Activated T-helper 17 cell treated with anti-CD3 and anti-CD28 coated beads, Interleukin-2, amount 50 U/mL, for 72 hours (primary cell): ENCODE measurements around the gene CD300LG. TPM values are rescaled to one million over a fixed set of nuclear protein-coding genes. Genes with fewer than 3 reads are reported as not detected.
A peak's percentile ranks its signal among the peaks of the same experiment; 100 is the strongest.

Source experiments
- ATAC-seq: fragments of 150-1000 bp; cut with Tn5 transposase; replicated peaks from 2 replicates; pipeline ENCODE4 v1.10.0; 2021; ENCODE audit warnings: mild to moderate bottlenecking, moderate library complexity
- H3K27ac Mint-ChIP-seq: one replicate; pipeline ENCODE4 v1.8.0; 2022; ENCODE audit warnings: mixed read lengths
- H3K27me3 Mint-ChIP-seq: one replicate; pipeline ENCODE4 v1.8.0; 2022; ENCODE audit warnings: mixed read lengths
- H3K36me3 Mint-ChIP-seq: one replicate; pipeline ENCODE4 v1.8.0; 2022; ENCODE audit warnings: low read depth, mild to moderate bottlenecking, mixed read lengths
- H3K4me1 Mint-ChIP-seq: one replicate; pipeline ENCODE4 v1.8.0; 2022; ENCODE audit warnings: mixed read lengths
- H3K4me3 Mint-ChIP-seq: one replicate; pipeline ENCODE4 v1.8.0; 2022; ENCODE audit warnings: mild to moderate bottlenecking, mixed read lengths
- H3K9me3 Mint-ChIP-seq: one replicate; pipeline ENCODE4 v1.8.0; 2022; ENCODE audit warnings: mixed read lengths
- total RNA-seq, 2 donors: library from RNA; stranded (reverse); gene quantifications; one replicate each; pipeline ENCODE4 v1.2.3, GENCODE V29; 2022

CD300LG gene
- total RNA-seq, 2 donors from 2014 or later, result not detected

- Mint-ChIP-seq H3K4me3 (no peak overlapping the region), H3K36me3 (no peaks in the 10 kb centered on the region), H3K27ac (no peak overlapping the region), H3K9me3 (no peaks in the 10 kb centered on the region), H3K27me3 (peaks cover 5% of the 10 kb centered on the region), H3K4me1 (no peaks in the 10 kb centered on the region)
- no peak for ATAC-seq
These were observed 30.3 kb upstream of the CD300LG start for GRCh38 chr17:43816336-43817320.

GRCh38 chr17:43817826-43818225 lies 29.1 kb upstream of the CD300LG start:
- Mint-ChIP-seq H3K27me3 (no peaks in the 10 kb centered on the region), H3K4me1 (no peaks in the 10 kb centered on the region), H3K36me3 (no peaks in the 10 kb centered on the region), H3K9me3 (no peaks in the 10 kb centered on the region), H3K4me3 (no peak overlapping the region), H3K27ac (no peak overlapping the region)
- no peak for ATAC-seq

- Mint-ChIP-seq H3K4me1 (no peaks in the 10 kb centered on the region), H3K4me3 (no peak overlapping the region), H3K27me3 (no peaks in the 10 kb centered on the region), H3K36me3 (no peaks in the 10 kb centered on the region), H3K9me3 (no peaks in the 10 kb centered on the region), H3K27ac (no peak overlapping the region)
- no peak for ATAC-seq
These were observed 28.0 kb upstream of the CD300LG start for GRCh38 chr17:43818966-43819365.

DNA sequence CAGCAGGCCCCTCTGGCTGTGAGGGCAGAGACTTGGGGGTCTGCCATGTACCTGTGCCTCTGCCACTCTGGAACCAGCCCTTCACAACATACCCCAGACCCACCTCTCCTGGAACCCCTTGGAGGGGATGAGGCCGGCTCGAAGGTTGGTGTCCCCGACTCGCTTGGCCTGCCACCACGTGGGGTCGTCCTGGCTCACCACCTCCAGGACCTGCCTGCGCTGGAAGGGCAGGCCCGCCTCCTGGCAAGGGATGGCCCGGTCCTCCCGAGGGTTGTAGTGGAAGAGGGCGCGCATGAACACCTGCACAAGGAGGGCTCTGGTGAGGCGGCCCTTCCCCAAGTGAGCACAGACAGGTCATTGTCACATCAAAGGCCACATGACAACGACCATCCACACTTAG lies 26.2 kb upstream of the CD300LG start:
- no peaks in the 10 kb centered on the region for H3K9me3 Mint-ChIP-seq
- no peaks in the 10 kb centered on the region for H3K27me3 Mint-ChIP-seq
- ATAC-seq, result no peak
- H3K36me3 Mint-ChIP-seq, result no peaks in the 10 kb centered on the region
- H3K27ac Mint-ChIP-seq, result no peak overlapping the region
- no peak overlapping the region for H3K4me3 Mint-ChIP-seq
- no peaks in the 10 kb centered on the region for H3K4me1 Mint-ChIP-seq

DNA sequence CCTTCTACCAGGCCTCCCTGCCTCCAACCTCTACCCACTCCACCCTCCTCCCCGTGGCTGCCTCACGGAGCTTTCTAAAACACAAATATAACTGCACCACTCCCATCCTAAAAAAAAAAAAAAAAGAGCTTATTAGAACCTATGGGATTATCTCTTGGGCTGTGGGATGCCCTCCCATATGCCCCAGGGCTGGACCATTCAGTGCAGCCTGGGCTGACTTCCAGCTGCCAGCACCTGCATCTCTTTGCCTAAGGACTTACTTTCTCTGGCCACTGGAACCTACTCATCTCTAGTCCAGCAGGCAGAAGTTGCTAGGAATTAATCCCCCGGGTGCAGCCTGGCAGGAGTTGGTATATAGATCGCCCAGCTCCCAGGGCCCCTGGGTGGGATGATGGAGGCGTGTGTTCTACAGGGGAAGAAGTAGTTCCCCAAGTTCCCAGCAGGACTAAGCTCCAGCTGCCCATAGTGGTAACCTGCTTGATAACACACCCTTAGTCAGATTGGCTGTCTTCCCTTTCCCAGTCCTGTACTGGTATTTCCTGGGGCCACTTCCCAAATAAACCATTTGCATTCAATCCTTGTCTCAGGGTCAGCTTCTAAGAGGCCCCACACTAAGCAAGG lies 24.3 kb upstream of the CD300LG start:
- H3K27ac Mint-ChIP-seq, result no peak overlapping the region
- no peaks in the 10 kb centered on the region for H3K9me3 Mint-ChIP-seq
- no peak for ATAC-seq
- no peaks in the 10 kb centered on the region for H3K4me1 Mint-ChIP-seq
- no peaks in the 10 kb centered on the region for H3K27me3 Mint-ChIP-seq
- no peaks in the 10 kb centered on the region for H3K36me3 Mint-ChIP-seq
- no peak overlapping the region for H3K4me3 Mint-ChIP-seq

DNA sequence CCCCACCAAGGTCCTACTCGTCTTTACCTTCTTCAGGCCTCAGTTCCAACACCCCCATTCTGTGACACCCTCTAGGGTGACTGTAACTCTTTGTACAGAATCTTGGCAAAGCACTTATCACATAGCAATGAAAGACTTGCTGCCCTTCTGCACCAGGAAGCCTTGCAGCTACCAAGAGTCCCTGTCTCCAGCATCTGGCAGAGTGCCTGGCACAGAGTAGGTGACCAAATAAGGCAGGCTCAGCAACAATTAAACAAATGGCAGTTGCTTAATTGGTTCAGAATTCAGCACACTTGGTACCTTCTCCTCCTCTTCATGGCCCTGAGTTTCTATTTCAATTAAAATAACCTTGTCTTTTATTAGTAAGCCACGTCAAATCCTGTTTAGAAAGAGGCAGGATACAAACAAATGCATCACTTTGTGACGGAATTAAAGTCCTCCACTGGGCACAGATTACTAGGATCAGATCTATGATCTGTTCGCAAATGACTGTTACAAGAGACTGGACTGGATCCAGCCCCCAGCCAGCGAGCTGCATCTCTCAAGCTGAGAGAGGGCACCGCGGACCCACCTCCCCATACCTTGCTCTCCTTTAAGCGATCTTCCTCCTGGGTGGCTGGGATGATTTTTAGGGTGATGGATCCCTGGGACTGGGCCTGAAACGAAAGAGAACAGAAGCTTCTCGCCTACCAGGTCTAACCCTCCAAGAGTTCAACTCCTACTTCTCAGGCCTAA lies 23.5 kb upstream of the CD300LG start:
- Mint-ChIP-seq H3K4me3 (no peak overlapping the region), H3K4me1 (no peaks in the 10 kb centered on the region), H3K36me3 (no peaks in the 10 kb centered on the region), H3K27ac (no peak overlapping the region), H3K27me3 (no peaks in the 10 kb centered on the region), H3K9me3 (no peaks in the 10 kb centered on the region)
- no peak for ATAC-seq

- Mint-ChIP-seq H3K9me3 (no peaks in the 10 kb centered on the region), H3K4me3 (no peak overlapping the region), H3K4me1 (peaks cover 3% of the 10 kb centered on the region), H3K27ac (no peak overlapping the region), H3K27me3 (no peaks in the 10 kb centered on the region), H3K36me3 (no peaks in the 10 kb centered on the region)
- no peak for ATAC-seq
These were observed 21.4 kb upstream of the CD300LG start for GRCh38 chr17:43825567-43825966.

GRCh38 chr17:43826206-43826605 lies 20.8 kb upstream of the CD300LG start:
- Mint-ChIP-seq H3K9me3 (no peaks in the 10 kb centered on the region), H3K4me1 (peaks cover 7% of the 10 kb centered on the region), H3K36me3 (no peaks in the 10 kb centered on the region), H3K27me3 (no peaks in the 10 kb centered on the region), H3K27ac (no peak overlapping the region), H3K4me3 (no peak overlapping the region)
- ATAC-seq, result no peak

DNA sequence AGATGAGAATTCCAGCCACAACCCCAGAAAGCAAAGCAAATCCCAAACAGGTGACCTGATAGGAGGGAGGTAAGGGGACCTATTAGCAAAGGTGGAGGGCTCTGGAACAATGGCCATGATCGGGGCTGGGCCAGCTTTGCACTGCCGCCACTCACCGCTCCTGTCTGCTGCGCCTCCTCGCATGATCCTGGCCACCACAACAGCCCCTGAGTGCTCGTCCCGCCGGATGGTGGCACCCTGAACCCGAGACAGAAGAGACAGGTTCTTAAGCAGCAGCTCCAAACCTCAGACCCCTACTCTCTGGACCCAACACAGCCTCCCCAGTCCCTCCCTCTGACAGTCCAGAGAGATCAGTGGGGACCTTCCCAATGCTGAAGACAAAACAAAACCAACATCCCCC lies 19.4 kb upstream of the CD300LG start:
- H3K27ac Mint-ChIP-seq, result no peak overlapping the region
- H3K27me3 Mint-ChIP-seq, result no peaks in the 10 kb centered on the region
- no peak for ATAC-seq
- no peaks in the 10 kb centered on the region for H3K9me3 Mint-ChIP-seq
- H3K4me3 Mint-ChIP-seq, result no peak overlapping the region
- H3K4me1 Mint-ChIP-seq, result peaks cover 7% of the 10 kb centered on the region
- no peaks in the 10 kb centered on the region for H3K36me3 Mint-ChIP-seq

DNA sequence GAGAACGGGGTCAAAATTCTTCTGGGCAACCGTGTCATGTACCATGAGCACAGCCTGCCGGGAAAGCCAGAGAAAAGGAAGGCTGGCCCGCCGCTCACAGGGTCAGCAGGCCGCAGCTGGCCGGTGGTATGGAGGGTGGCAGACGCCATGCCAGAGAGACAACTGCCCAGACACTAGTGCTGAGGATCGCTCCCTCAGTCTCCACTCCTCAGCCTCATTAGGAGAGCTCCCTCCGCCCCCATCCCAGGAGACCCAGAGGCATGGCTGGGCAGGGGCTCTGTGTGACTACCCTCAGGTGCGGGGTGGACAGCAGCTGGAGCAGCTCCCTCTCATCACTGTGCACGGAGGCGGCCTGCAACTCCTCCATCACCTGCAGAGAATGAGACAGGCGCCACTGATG lies 17.2 kb upstream of the CD300LG start:
- H3K4me1 Mint-ChIP-seq, result peaks cover 14% of the 10 kb centered on the region
- H3K27me3 Mint-ChIP-seq, result peaks cover 13% of the 10 kb centered on the region
- ATAC-seq, result no peak
- no peak overlapping the region for H3K27ac Mint-ChIP-seq
- H3K9me3 Mint-ChIP-seq, result no peaks in the 10 kb centered on the region
- no peaks in the 10 kb centered on the region for H3K36me3 Mint-ChIP-seq
- no peak overlapping the region for H3K4me3 Mint-ChIP-seq

- Mint-ChIP-seq H3K9me3 (no peaks in the 10 kb centered on the region), H3K4me3 (peak overlapping the region; percentile 15), H3K4me1 (peaks cover 14% of the 10 kb centered on the region), H3K27ac (peak overlapping the region; percentile 20), H3K27me3 (peaks cover 14% of the 10 kb centered on the region), H3K36me3 (no peaks in the 10 kb centered on the region)
- peak; percentile 88 for ATAC-seq
These were observed 16.4 kb upstream of the CD300LG start for GRCh38 chr17:43830510-43831140.

DNA sequence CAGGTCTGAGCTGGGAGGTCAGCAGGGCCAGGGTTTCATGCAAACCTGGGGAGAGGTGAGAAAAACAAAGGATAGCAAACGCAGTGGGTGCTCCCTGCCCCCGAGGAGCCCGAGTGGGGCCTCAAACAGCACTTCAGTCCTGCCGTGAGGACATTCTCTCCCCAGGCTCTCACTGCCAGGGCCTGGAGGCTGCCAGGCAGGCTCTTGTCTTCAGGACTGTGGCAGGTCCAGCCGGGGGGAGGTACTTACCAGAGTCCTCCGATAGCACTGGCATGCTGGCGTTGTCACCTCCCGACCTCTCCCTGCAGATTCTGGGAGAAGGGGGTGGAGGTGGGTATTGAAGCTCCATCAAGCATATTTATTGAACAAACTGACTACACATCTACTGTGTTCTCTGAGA lies 15.3 kb upstream of the CD300LG start:
- ATAC-seq, result no peak
- no peak overlapping the region for H3K27ac Mint-ChIP-seq
- no peaks in the 10 kb centered on the region for H3K36me3 Mint-ChIP-seq
- H3K4me1 Mint-ChIP-seq, result peaks cover 14% of the 10 kb centered on the region
- no peaks in the 10 kb centered on the region for H3K9me3 Mint-ChIP-seq
- peak overlapping the region; percentile 62 for H3K4me3 Mint-ChIP-seq
- H3K27me3 Mint-ChIP-seq, result peaks cover 19% of the 10 kb centered on the region

GRCh38 chr17:43832168-43832975 lies 14.6 kb upstream of the CD300LG start:
- ATAC-seq, result peak; percentile 25
- Mint-ChIP-seq H3K4me3 (peak overlapping the region; percentile 62), H3K27ac (no peak overlapping the region), H3K4me1 (peaks cover 14% of the 10 kb centered on the region), H3K36me3 (no peaks in the 10 kb centered on the region), H3K9me3 (no peaks in the 10 kb centered on the region), H3K27me3 (peaks cover 19% of the 10 kb centered on the region)
